Endodermal cell (in vitro differentiated cells): Measurements from ENCODE around the gene GSTA1. TPM values are rescaled to one million over a fixed set of nuclear protein-coding genes. Genes with fewer than 3 reads are reported as not detected.
A peak's percentile ranks its signal among the peaks of the same experiment; 100 is the strongest.
"Not testable (repeated sequence)": the region's sequence is repeated elsewhere in the genome, so short reads cannot be mapped to it uniquely, and the experiment has no call there.

ENCODE experiments used
- DNase-seq: peaks from one replicate; pipeline ENCODE4 v3.0.0-alpha.2; 2017
- H3K27ac ChIP-seq: 2 replicates; pipeline ENCODE4 v1.5.1; 2013; ENCODE audit warnings: mild to moderate bottlenecking, low read depth, low read length, moderate library complexity
- H3K27me3 ChIP-seq: 2 replicates; pipeline ENCODE4 v1.6.1; 2013; ENCODE audit warnings: mild to moderate bottlenecking, low read length, moderate library complexity; ENCODE audit not compliant: insufficient read depth, control insufficient read depth, poor library complexity, severe bottlenecking
- H3K36me3 ChIP-seq: 2 replicates; pipeline ENCODE4 v1.7.0; 2013; ENCODE audit warnings: mild to moderate bottlenecking, low read length, moderate library complexity; ENCODE audit not compliant: control insufficient read depth, insufficient read depth
- H3K4me1 ChIP-seq: one replicate; pipeline ENCODE4 v1.7.0; 2013; ENCODE audit warnings: low read length; ENCODE audit not compliant: control insufficient read depth, insufficient read depth
- H3K4me3 ChIP-seq: 2 replicates; pipeline ENCODE4 v1.5.1; 2013; ENCODE audit warnings: mild to moderate bottlenecking, low read length, moderate library complexity
- H3K9ac ChIP-seq: 2 replicates; pipeline ENCODE4 v1.6.1; 2013; ENCODE audit warnings: mild to moderate bottlenecking, low read length, moderate library complexity; ENCODE audit not compliant: poor library complexity, severe bottlenecking; ENCODE audit errors: extremely low read depth
- H3K9me3 ChIP-seq: 2 replicates; pipeline ENCODE4 v1.6.1; 2013; ENCODE audit warnings: mild to moderate bottlenecking, low read length, moderate library complexity; ENCODE audit not compliant: control insufficient read depth
- H3K27ac Mint-ChIP-seq: 2 replicates; pipeline ENCODE4 v1.8.0; 2020; ENCODE audit warnings: mixed read lengths
- H3K27me3 Mint-ChIP-seq: 2 replicates; pipeline ENCODE4 v1.8.0; 2021; ENCODE audit warnings: mild to moderate bottlenecking, mixed read lengths; ENCODE audit not compliant: insufficient read depth
- H3K36me3 Mint-ChIP-seq: 2 replicates; pipeline ENCODE4 v1.8.0; 2020; ENCODE audit warnings: low read depth, mixed read lengths
- H3K4me1 Mint-ChIP-seq: 2 replicates; pipeline ENCODE4 v1.8.0; 2020; ENCODE audit warnings: mixed read lengths
- H3K4me3 Mint-ChIP-seq: 2 replicates; pipeline ENCODE4 v1.8.0; 2020; ENCODE audit warnings: mild to moderate bottlenecking, moderate library complexity, mixed read lengths
- H3K9me3 Mint-ChIP-seq: 2 replicates; pipeline ENCODE4 v1.8.0; 2020; ENCODE audit warnings: mild to moderate bottlenecking, mixed read lengths
- CTCF ChIP-seq: fragments of 200-600 bp; sonication (generic); conservative IDR thresholded peaks from 2 replicates; pipeline ENCODE4 v1.5.0; 2021; ENCODE audit warnings: antibody characterized with exemption, mild to moderate bottlenecking
- WGBS, 2 experiments: methylation state at CpG; one replicate each; pipeline versions ENCODE4 v1.1.5 to v1.1.7; 2013; ENCODE audit warnings: missing lambda C conversion rate in 2 of 2, mixed read lengths in 1 of 2; ENCODE audit not compliant: insufficient coverage in 1 of 2, insufficient read length in 1 of 2; 5-methylcytosine and 5-hydroxymethylcytosine counted together
- total RNA-seq, 2 donors: library from RNA; stranded (reverse); fragmentation: NEBNext Ultra II Directional in 1 of 2; extraction: Animal tissue kit (Norgen Biotek cat#: 25700) in 1 of 2; gene quantifications; 2 replicates in 1 of 2; 3 replicates in 1 of 2; pipeline ENCODE4 v1.2.1, GENCODE V29; 2021

Gene GSTA1
- total RNA-seq, 2 donors from 2014 or later = 2.4 TPM; not detected in 1

DNA sequence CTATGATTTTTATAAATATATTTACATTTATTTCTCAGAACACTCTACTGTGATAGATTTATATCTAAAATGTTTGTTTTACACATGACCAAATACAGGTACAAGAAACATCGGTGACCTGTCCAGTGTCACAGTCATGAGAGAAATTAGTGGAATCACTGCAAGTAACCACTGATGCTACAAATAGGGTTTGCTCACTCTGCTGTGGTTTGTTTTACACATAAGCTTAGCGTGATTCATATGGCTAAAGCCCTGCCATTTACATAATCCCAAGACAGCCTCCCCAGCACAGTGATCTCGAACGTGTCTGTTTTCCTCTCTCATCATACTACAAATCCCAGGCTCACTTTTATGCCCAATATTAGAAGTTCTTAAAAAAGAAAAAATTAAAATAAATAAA is 34.2 kb downstream of the GSTA1 start:
- not testable (repeated sequence) for H3K4me3 ChIP-seq, H3K27me3 ChIP-seq, H3K27me3 Mint-ChIP-seq, H3K4me3 Mint-ChIP-seq, H3K9me3 ChIP-seq, H3K36me3 ChIP-seq, H3K27ac Mint-ChIP-seq, H3K9ac ChIP-seq, DNase-seq, H3K9me3 Mint-ChIP-seq, H3K27ac ChIP-seq, H3K36me3 Mint-ChIP-seq, H3K4me1 ChIP-seq
- WGBS, 2 experiments = 89% methylated on average over 2 of the region's 4 CpGs; no CpG with 5 or more reads in 1 of the 2 experiments
- H3K4me1 Mint-ChIP-seq = peaks cover 13% of the 10 kb centered on the region

DNA sequence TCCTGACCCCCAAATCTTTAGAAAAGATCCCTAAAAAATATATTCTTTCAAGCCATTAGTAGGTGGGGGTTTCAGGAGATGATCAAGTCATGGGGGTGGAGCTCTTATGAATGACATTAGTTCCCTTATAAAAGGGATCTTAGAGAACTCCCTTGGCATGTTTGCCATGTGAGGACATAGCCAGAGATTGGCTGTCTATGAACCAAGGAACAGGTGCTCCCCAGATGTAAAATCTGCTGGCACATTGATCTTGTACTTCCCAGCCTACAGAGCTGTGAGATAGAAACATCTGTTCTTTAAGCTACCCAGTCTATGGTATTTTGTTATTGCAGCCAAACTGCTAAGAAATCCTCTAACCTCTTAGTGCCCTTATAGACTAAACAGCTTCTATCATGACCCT is 36.0 kb downstream of the GSTA1 start:
- not testable (repeated sequence) for H3K36me3 ChIP-seq, H3K27me3 ChIP-seq, H3K4me1 ChIP-seq, H3K27me3 Mint-ChIP-seq, H3K4me3 ChIP-seq, H3K9me3 Mint-ChIP-seq, H3K36me3 Mint-ChIP-seq, H3K9ac ChIP-seq, H3K27ac Mint-ChIP-seq, H3K9me3 ChIP-seq, H3K27ac ChIP-seq, H3K4me3 Mint-ChIP-seq, DNase-seq
- peaks cover 26% of the 10 kb centered on the region for H3K4me1 Mint-ChIP-seq

GRCh38 chr6:52763322-52763916 is 40.2 kb downstream of the GSTA1 start, which contains the start of gene GSTA2:
GSTA2 (minus strand) TSS chr6:52763475; CDS start chr6:52757947, 5,528 bp downstream.
- DNase-seq = peak; percentile 54
- H3K27ac ChIP-seq, H3K27me3 ChIP-seq, H3K27me3 Mint-ChIP-seq, H3K9me3 ChIP-seq, H3K36me3 Mint-ChIP-seq, H3K4me3 Mint-ChIP-seq, H3K4me1 ChIP-seq, H3K4me3 ChIP-seq, H3K36me3 ChIP-seq, H3K9me3 Mint-ChIP-seq, H3K9ac ChIP-seq: not testable (repeated sequence)
- Mint-ChIP-seq H3K27ac (peak within 1 kb of the TSS; percentile 3), H3K4me1 (peaks cover 42% of the 10 kb centered on the region)
- WGBS, 2 experiments = 69% methylated on average over 1 of the region's 2 CpGs; no CpG with 5 or more reads in 1 of the 2 experiments
- peak; percentile 60 for TF ChIP-seq CTCF

DNA sequence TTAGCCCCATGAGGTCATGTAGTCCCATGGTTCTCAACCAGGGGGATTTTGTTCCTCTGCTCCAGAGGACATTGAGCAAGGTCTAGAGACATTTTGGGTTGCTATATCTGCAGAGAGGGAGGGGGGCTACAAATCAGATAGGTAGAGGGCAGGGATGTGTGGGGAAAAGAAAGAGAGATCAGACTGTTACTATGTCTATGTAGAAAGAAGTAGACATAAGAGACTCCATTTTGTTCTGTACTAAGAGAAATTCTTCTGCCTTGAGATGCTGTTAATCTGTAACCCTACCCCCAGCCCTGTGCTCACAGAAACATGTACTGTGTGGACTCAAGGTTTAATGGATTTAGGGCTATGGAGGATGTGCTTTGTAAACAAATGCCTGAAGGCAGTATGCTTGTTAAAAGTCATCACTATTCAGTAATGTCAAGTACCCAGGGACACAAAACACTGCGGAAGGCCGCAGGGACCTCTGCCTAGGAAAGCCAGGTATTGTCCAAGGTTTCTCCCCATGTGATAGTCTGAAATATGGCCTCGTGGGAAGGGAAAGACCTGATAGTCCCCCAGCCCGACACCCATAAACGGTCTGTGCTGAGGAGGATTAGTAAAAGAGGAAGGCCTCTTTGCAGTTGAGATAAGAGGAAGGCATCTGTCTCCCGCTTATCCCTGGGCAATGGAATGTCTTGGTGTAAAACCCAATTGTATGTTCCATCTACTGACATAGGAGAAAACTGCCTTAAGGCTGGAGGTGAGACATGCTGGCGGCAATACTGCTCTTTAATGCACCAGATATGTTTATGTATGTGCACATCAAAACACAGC is 41.7 kb downstream of the GSTA1 start:
- peaks cover 42% of the 10 kb centered on the region for H3K4me1 Mint-ChIP-seq
- not testable (repeated sequence) for H3K27me3 Mint-ChIP-seq, H3K9ac ChIP-seq, H3K4me3 Mint-ChIP-seq, DNase-seq, H3K27ac ChIP-seq, H3K4me1 ChIP-seq, H3K27me3 ChIP-seq, H3K9me3 Mint-ChIP-seq, H3K4me3 ChIP-seq, H3K36me3 Mint-ChIP-seq, H3K36me3 ChIP-seq, H3K9me3 ChIP-seq
- WGBS, 2 experiments = 89% methylated on average over 3 of the region's 7 CpGs; no CpG with 5 or more reads in 1 of the 2 experiments
- peak overlapping the region; percentile 3 for H3K27ac Mint-ChIP-seq
- TF ChIP-seq CTCF = peak; percentile 22
